Neural cell (in vitro differentiated cells): ENCODE results near the gene FLT1. TPM values are rescaled to one million over a fixed set of nuclear protein-coding genes. Genes with fewer than 3 reads are reported as not detected.

Experiments used
- H2AFZ ChIP-seq: fragments of 200-600, 300-800 bp; sonication (generic), shearing (Covaris generic); 2 replicates; pipeline ENCODE4 v1.6.0; 2014; ENCODE audit warnings: low read depth, mild to moderate bottlenecking, antibody characterized with exemption, low read length, moderate library complexity
- H3F3A ChIP-seq: fragments of 200-600 bp; shearing (Covaris generic); 2 replicates; pipeline ENCODE4 v1.6.1; 2016; ENCODE audit warnings: mild to moderate bottlenecking, moderate library complexity, mixed read lengths, antibody characterized with exemption, low read length; ENCODE audit not compliant: insufficient read depth, poor library complexity, severe bottlenecking
- H3K27ac ChIP-seq: fragments of 200-600, 300-800 bp; sonication (generic), shearing (Covaris generic); 2 replicates; pipeline ENCODE4 v1.5.1; 2014; ENCODE audit warnings: mild to moderate bottlenecking, low read length, moderate library complexity
- H3K27me3 ChIP-seq: fragments of 300-800, 200-600 bp; sonication (generic), shearing (Covaris generic); 2 replicates; pipeline ENCODE4 v1.6.0; 2014; ENCODE audit warnings: mild to moderate bottlenecking, low read depth, low read length, moderate library complexity; ENCODE audit not compliant: insufficient read depth
- H3K36me3 ChIP-seq: fragments of 300-800, 200-600 bp; sonication (generic), shearing (Covaris generic); 2 replicates; pipeline ENCODE4 v1.5.1; 2014; ENCODE audit warnings: mild to moderate bottlenecking, antibody characterized with exemption, low read length, moderate library complexity; ENCODE audit not compliant: insufficient read depth
- H3K4me2 ChIP-seq: fragments of 300-800, 200-600 bp; sonication (generic), shearing (Covaris generic); 2 replicates; pipeline ENCODE4 v1.6.0; 2014; ENCODE audit warnings: mild to moderate bottlenecking, low read length
- H3K4me3 ChIP-seq: fragments of 300-800, 200-600 bp; sonication (generic), shearing (Covaris generic); 2 replicates; pipeline ENCODE4 v1.5.1; 2014; ENCODE audit warnings: mild to moderate bottlenecking, low read length, moderate library complexity
- H3K79me2 ChIP-seq: fragments of 200-600 bp; shearing (Covaris generic); replicated peaks from 2 replicates; pipeline ENCODE4 v1.6.0; 2014; ENCODE audit warnings: mild to moderate bottlenecking, low read length, moderate library complexity; ENCODE audit not compliant: insufficient read depth
- H3K9ac ChIP-seq: fragments of 300-800, 200-600 bp; sonication (generic), shearing (Covaris generic); 2 replicates; pipeline ENCODE4 v1.6.1; 2016; ENCODE audit warnings: mild to moderate bottlenecking, low read length, mixed read lengths
- H3K9me2 ChIP-seq: fragments of 200-600 bp; shearing (Covaris generic); 2 replicates; pipeline ENCODE4 v1.6.1; 2016; ENCODE audit warnings: mild to moderate bottlenecking, low read length, mixed read lengths; ENCODE audit not compliant: insufficient read depth
- H3K9me3 ChIP-seq: fragments of 200-600, 300-800 bp; sonication (generic), shearing (Covaris generic); 2 replicates; pipeline ENCODE4 v1.6.1; 2016; ENCODE audit warnings: mild to moderate bottlenecking, mixed run types, low read length, moderate library complexity, mixed read lengths
- H4K20me1 ChIP-seq: fragments of 200-600 bp; shearing (Covaris generic); 2 replicates; pipeline ENCODE4 v1.6.1; 2016; ENCODE audit warnings: mild to moderate bottlenecking, mixed run types; ENCODE audit not compliant: insufficient read depth
- CTCF ChIP-seq: fragments of 450-650 bp; IDR thresholded peaks from 2 replicates; pipeline ENCODE4 v1.5.1; 2014; ENCODE audit warnings: antibody characterized with exemption, mild to moderate bottlenecking, moderate library complexity; ENCODE audit not compliant: poor library complexity, severe bottlenecking
- EP300 ChIP-seq: fragments of 450-650 bp; conservative IDR thresholded peaks from 2 replicates; pipeline ENCODE4 v1.6.1; 2014; ENCODE audit warnings: antibody characterized with exemption, mild to moderate bottlenecking, moderate library complexity; ENCODE audit not compliant: poor library complexity, severe bottlenecking
- EZH2 ChIP-seq: fragments of 200-600, 300-800 bp; shearing (Covaris generic), sonication (generic); IDR thresholded peaks from 2 replicates; pipeline ENCODE4 v1.6.1; 2014; ENCODE audit warnings: antibody characterized with exemption, low read length, borderline replicate concordance, mild to moderate bottlenecking; ENCODE audit not compliant: insufficient read depth, poor library complexity, severe bottlenecking
- MXI1 ChIP-seq: fragments of 450-650 bp; conservative IDR thresholded peaks from 2 replicates; pipeline ENCODE4 v1.6.1; 2014; ENCODE audit warnings: antibody characterized with exemption, mild to moderate bottlenecking; ENCODE audit not compliant: poor library complexity, severe bottlenecking
- POLR2AphosphoS5 ChIP-seq: IDR thresholded peaks from 2 replicates; pipeline ENCODE4 v1.6.1; 2012
- RAD21 ChIP-seq: fragments of 450-650 bp; conservative IDR thresholded peaks from 2 replicates; pipeline ENCODE4 v1.6.1; 2014; ENCODE audit warnings: antibody characterized with exemption, mild to moderate bottlenecking, moderate library complexity
- SMC3 ChIP-seq: fragments of 450-650 bp; conservative IDR thresholded peaks from 2 replicates; pipeline ENCODE4 v1.6.1; 2014; ENCODE audit warnings: antibody characterized with exemption, mild to moderate bottlenecking, moderate library complexity; ENCODE audit not compliant: poor library complexity
- TAF1 ChIP-seq: IDR thresholded peaks from 2 replicates; pipeline ENCODE4 v1.6.1; 2012; ENCODE audit warnings: low read depth
- polyA minus RNA-seq: library from RNA; depleted of rRNA, polyadenylated mRNA; stranded (reverse); fragments of >200 nt; gene quantifications from 2 replicates; pipeline ENCODE4 v1.2.3, GENCODE V29; 2014
- polyA plus RNA-seq: library from polyadenylated mRNA; depleted of rRNA; stranded (reverse); fragments of >200 nt; gene quantifications from 2 replicates; pipeline ENCODE4 v1.2.3, GENCODE V29; 2014
- TF ChIP-seq, protein P1 (sequence below): IDR thresholded peaks from 2 replicates; pipeline ENCODE4 v1.6.1; 2012; ENCODE audit warnings: borderline replicate concordance

FLT1 gene, protein sequence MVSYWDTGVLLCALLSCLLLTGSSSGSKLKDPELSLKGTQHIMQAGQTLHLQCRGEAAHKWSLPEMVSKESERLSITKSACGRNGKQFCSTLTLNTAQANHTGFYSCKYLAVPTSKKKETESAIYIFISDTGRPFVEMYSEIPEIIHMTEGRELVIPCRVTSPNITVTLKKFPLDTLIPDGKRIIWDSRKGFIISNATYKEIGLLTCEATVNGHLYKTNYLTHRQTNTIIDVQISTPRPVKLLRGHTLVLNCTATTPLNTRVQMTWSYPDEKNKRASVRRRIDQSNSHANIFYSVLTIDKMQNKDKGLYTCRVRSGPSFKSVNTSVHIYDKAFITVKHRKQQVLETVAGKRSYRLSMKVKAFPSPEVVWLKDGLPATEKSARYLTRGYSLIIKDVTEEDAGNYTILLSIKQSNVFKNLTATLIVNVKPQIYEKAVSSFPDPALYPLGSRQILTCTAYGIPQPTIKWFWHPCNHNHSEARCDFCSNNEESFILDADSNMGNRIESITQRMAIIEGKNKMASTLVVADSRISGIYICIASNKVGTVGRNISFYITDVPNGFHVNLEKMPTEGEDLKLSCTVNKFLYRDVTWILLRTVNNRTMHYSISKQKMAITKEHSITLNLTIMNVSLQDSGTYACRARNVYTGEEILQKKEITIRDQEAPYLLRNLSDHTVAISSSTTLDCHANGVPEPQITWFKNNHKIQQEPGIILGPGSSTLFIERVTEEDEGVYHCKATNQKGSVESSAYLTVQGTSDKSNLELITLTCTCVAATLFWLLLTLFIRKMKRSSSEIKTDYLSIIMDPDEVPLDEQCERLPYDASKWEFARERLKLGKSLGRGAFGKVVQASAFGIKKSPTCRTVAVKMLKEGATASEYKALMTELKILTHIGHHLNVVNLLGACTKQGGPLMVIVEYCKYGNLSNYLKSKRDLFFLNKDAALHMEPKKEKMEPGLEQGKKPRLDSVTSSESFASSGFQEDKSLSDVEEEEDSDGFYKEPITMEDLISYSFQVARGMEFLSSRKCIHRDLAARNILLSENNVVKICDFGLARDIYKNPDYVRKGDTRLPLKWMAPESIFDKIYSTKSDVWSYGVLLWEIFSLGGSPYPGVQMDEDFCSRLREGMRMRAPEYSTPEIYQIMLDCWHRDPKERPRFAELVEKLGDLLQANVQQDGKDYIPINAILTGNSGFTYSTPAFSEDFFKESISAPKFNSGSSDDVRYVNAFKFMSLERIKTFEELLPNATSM (N-terminal part only)
- polyA plus RNA-seq (not detected in 2 replicates), polyA minus RNA-seq (not detected in 2 replicates)

GRCh38 chr13:28494778-28495537 lies at the start of gene FLT1:
TSS of gene FLT1 (minus strand) at chr13:28495128. CDS start at chr13:28494843, 285 bp downstream.
- no peaks in the 10 kb centered on the region for H3F3A ChIP-seq
- H3K4me3 ChIP-seq, result peak within 1 kb of the TSS; percentile 67
- no peaks in the 10 kb centered on the region for H3K9me2 ChIP-seq
- H3K27ac ChIP-seq, result no peak within 1 kb of the TSS
- H3K27me3 ChIP-seq, result peaks cover 74% of the 10 kb centered on the region
- no peaks in the 10 kb centered on the region for H3K9me3 ChIP-seq
- peak within 1 kb of the TSS; percentile 24 for H3K4me2 ChIP-seq
- peak within 1 kb of the TSS; percentile 33 for H3K9ac ChIP-seq
- no peaks in the 10 kb centered on the region for H3K79me2 ChIP-seq
- H2AFZ ChIP-seq, result no peak within 1 kb of the TSS
- TF ChIP-seq SMC3 (no peak), TAF1 (no peak), EZH2 (no peak), MXI1 (no peak), POLR2AphosphoS5 (no peak), CTCF (no peak), RAD21 (no peak), EP300 (no peak)
- TF ChIP-seq, protein P1, sequence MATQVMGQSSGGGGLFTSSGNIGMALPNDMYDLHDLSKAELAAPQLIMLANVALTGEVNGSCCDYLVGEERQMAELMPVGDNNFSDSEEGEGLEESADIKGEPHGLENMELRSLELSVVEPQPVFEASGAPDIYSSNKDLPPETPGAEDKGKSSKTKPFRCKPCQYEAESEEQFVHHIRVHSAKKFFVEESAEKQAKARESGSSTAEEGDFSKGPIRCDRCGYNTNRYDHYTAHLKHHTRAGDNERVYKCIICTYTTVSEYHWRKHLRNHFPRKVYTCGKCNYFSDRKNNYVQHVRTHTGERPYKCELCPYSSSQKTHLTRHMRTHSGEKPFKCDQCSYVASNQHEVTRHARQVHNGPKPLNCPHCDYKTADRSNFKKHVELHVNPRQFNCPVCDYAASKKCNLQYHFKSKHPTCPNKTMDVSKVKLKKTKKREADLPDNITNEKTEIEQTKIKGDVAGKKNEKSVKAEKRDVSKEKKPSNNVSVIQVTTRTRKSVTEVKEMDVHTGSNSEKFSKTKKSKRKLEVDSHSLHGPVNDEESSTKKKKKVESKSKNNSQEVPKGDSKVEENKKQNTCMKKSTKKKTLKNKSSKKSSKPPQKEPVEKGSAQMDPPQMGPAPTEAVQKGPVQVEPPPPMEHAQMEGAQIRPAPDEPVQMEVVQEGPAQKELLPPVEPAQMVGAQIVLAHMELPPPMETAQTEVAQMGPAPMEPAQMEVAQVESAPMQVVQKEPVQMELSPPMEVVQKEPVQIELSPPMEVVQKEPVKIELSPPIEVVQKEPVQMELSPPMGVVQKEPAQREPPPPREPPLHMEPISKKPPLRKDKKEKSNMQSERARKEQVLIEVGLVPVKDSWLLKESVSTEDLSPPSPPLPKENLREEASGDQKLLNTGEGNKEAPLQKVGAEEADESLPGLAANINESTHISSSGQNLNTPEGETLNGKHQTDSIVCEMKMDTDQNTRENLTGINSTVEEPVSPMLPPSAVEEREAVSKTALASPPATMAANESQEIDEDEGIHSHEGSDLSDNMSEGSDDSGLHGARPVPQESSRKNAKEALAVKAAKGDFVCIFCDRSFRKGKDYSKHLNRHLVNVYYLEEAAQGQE, result no peak
- H3K36me3 ChIP-seq, result no peaks in the 10 kb centered on the region
- H4K20me1 ChIP-seq, result no peaks in the 10 kb centered on the region
